H9 (cell line): ENCODE measurements around the gene TRABD2B. TPM values are rescaled to one million over a fixed set of nuclear protein-coding genes. Genes with fewer than 3 reads are reported as not detected.

Experiments used
- DNase-seq: peaks from one replicate; pipeline ENCODE4 v3.0.0-alpha.2; 2017
- H2AFZ ChIP-seq: one replicate; pipeline ENCODE4 v1.6.1; 2013; ENCODE audit warnings: mild to moderate bottlenecking, low read length, control low read depth, moderate library complexity
- H2AK5ac ChIP-seq: 2 replicates; pipeline ENCODE4 v1.6.1; 2013; ENCODE audit warnings: low read length, control low read depth, mixed read lengths; ENCODE audit not compliant: insufficient read length
- H2BK120ac ChIP-seq: one replicate; pipeline ENCODE4 v1.6.1; 2013; ENCODE audit warnings: low read depth, mild to moderate bottlenecking, low read length, control low read depth, inconsistent platforms; ENCODE audit not compliant: poor library complexity, severe bottlenecking
- H2BK12ac ChIP-seq: 2 replicates; pipeline ENCODE4 v1.6.1; 2013; ENCODE audit warnings: low read length, control low read depth, mixed read lengths, low read depth; ENCODE audit not compliant: insufficient read length
- H2BK15ac ChIP-seq: 2 replicates; pipeline ENCODE4 v1.6.1; 2013; ENCODE audit warnings: low read depth, low read length, control low read depth
- H2BK20ac ChIP-seq: one replicate; pipeline ENCODE4 v1.6.1; 2013; ENCODE audit warnings: low read depth, mild to moderate bottlenecking, low read length, control low read depth, inconsistent platforms; ENCODE audit not compliant: poor library complexity, severe bottlenecking
- H2BK5ac ChIP-seq: 2 replicates; pipeline ENCODE4 v1.6.1; 2013; ENCODE audit warnings: low read length, control low read depth, mixed read lengths; ENCODE audit not compliant: insufficient read length
- H3K14ac ChIP-seq: 2 replicates; pipeline ENCODE4 v1.6.1; 2013; ENCODE audit warnings: low read length, control low read depth; ENCODE audit not compliant: insufficient read depth
- H3K18ac ChIP-seq: 2 replicates; pipeline ENCODE4 v1.6.1; 2013; ENCODE audit warnings: low read depth, mild to moderate bottlenecking, mixed read lengths, low read length, control low read depth; ENCODE audit not compliant: insufficient read length
- H3K23ac ChIP-seq: 2 replicates; pipeline ENCODE4 v1.6.1; 2013; ENCODE audit warnings: low read length, control low read depth, mixed read lengths, low read depth; ENCODE audit not compliant: insufficient read length
- H3K23me2 ChIP-seq: 2 replicates; pipeline ENCODE4 v1.6.1; 2013; ENCODE audit warnings: low read depth, mild to moderate bottlenecking, mixed read lengths, low read length, control low read depth; ENCODE audit not compliant: insufficient read length, poor library complexity, severe bottlenecking
- H3K27ac ChIP-seq: 2 replicates; pipeline ENCODE4 v1.5.1; 2013; ENCODE audit warnings: low read length, control low read depth, mixed read lengths, low read depth; ENCODE audit not compliant: insufficient read length
- H3K27me3 ChIP-seq: 2 replicates; pipeline ENCODE4 v1.6.1; 2013; ENCODE audit warnings: low read length, control low read depth, inconsistent platforms; ENCODE audit not compliant: insufficient read depth
- H3K4ac ChIP-seq: 2 replicates; pipeline ENCODE4 v1.6.1; 2013; ENCODE audit warnings: low read depth, mild to moderate bottlenecking, control low read depth, inconsistent platforms, low read length, moderate library complexity
- H3K4me1 ChIP-seq: 2 replicates; pipeline ENCODE4 v1.6.1; 2013; ENCODE audit warnings: low read length, control low read depth, inconsistent platforms; ENCODE audit not compliant: insufficient read depth
- H3K4me2 ChIP-seq: 2 replicates; pipeline ENCODE4 v1.6.1; 2013; ENCODE audit warnings: low read length, control low read depth, mixed read lengths; ENCODE audit not compliant: insufficient read length, insufficient read depth
- H3K56ac ChIP-seq: 2 replicates; pipeline ENCODE4 v1.6.1; 2013; ENCODE audit warnings: low read depth, mild to moderate bottlenecking, mixed read lengths, low read length, control low read depth; ENCODE audit not compliant: insufficient read length
- H3K79me1 ChIP-seq: 2 replicates; pipeline ENCODE4 v1.6.1; 2013; ENCODE audit warnings: low read depth, mild to moderate bottlenecking, moderate library complexity, low read length, control low read depth, inconsistent platforms; ENCODE audit not compliant: insufficient read depth, poor library complexity, severe bottlenecking
- H3K79me2 ChIP-seq: 2 replicates; pipeline ENCODE4 v1.6.1; 2013; ENCODE audit warnings: low read length, control low read depth, inconsistent platforms; ENCODE audit not compliant: insufficient read depth
- H3K9ac ChIP-seq: 2 replicates; pipeline ENCODE4 v1.6.1; 2013; ENCODE audit warnings: low read length, control low read depth, mixed read lengths; ENCODE audit not compliant: insufficient read length; ENCODE audit errors: extremely low read depth
- H3K9me3 ChIP-seq: one replicate; pipeline ENCODE4 v1.6.1; 2013; ENCODE audit warnings: low read depth, low read length, inconsistent platforms; ENCODE audit not compliant: control insufficient read depth
- H3T11ph ChIP-seq: one replicate; pipeline ENCODE4 v1.6.1; 2013; ENCODE audit warnings: mild to moderate bottlenecking, low read length, control low read depth, inconsistent platforms
- H4K20me1 ChIP-seq: one replicate; pipeline ENCODE4 v1.6.1; 2013; ENCODE audit not compliant: control insufficient read depth, insufficient read length, insufficient read depth
- H4K5ac ChIP-seq: 2 replicates; pipeline ENCODE4 v1.6.1; 2013; ENCODE audit warnings: low read depth, mild to moderate bottlenecking, mixed read lengths, low read length, control low read depth; ENCODE audit not compliant: insufficient read length
- H4K8ac ChIP-seq: replicated peaks from 2 replicates; pipeline ENCODE4 v1.6.1; 2013; ENCODE audit warnings: low read length, control low read depth, mixed read lengths, low read depth; ENCODE audit not compliant: insufficient read length
- H4K91ac ChIP-seq: 2 replicates; pipeline ENCODE4 v1.6.1; 2013; ENCODE audit warnings: low read depth, mild to moderate bottlenecking, moderate library complexity, mixed read lengths, low read length, control low read depth; ENCODE audit not compliant: insufficient read length
- H3K27ac Mint-ChIP-seq, 3 experiments: 2 replicates in 2 of 3; 3 replicates in 1 of 3; pipeline ENCODE4 v1.8.0; 2020 to 2021; ENCODE audit warnings: mixed read lengths in 3 of 3, mild to moderate bottlenecking in 1 of 3, moderate library complexity in 1 of 3
- H3K27me3 Mint-ChIP-seq: 2 replicates; pipeline ENCODE4 v1.8.0; 2021; ENCODE audit warnings: low read depth, mild to moderate bottlenecking, moderate library complexity, mixed read lengths
- H3K36me3 Mint-ChIP-seq, 3 experiments: 2 replicates in 2 of 3; 3 replicates in 1 of 3; pipeline ENCODE4 v1.8.0; 2020 to 2021; ENCODE audit warnings: low read depth in 3 of 3, mixed read lengths in 3 of 3; ENCODE audit not compliant: insufficient read depth in 1 of 3
- H3K4me1 Mint-ChIP-seq, 2 experiments: 2 replicates each; pipeline ENCODE4 v1.8.0; 2020; ENCODE audit warnings: mixed read lengths in 2 of 2
- H3K4me3 Mint-ChIP-seq, 2 experiments: 2 replicates in 1 of 2; 3 replicates in 1 of 2; pipeline ENCODE4 v1.8.0; 2020 to 2021; ENCODE audit warnings: mild to moderate bottlenecking in 2 of 2, mixed read lengths in 2 of 2, moderate library complexity in 1 of 2
- H3K9me3 Mint-ChIP-seq, 2 experiments: 2 replicates in 1 of 2; 3 replicates in 1 of 2; pipeline ENCODE4 v1.8.0; 2020; ENCODE audit warnings: mild to moderate bottlenecking in 2 of 2, mixed read lengths in 2 of 2, moderate library complexity in 1 of 2
- CTCF ChIP-seq: fragments of 200-600 bp; sonication (generic); conservative IDR thresholded peaks from 3 replicates; pipeline ENCODE4 v1.8.0; 2021; ENCODE audit warnings: antibody characterized with exemption, mild to moderate bottlenecking
- WGBS: extraction: QIAGEN DNeasy Blood & Tissue Kit; methylation state at CpG from one replicate; pipeline ENCODE4 v1.1.7; 2013; ENCODE audit warnings: missing lambda C conversion rate, low lambda C conversion rate, mixed read lengths; ENCODE audit not compliant: insufficient read length; ENCODE audit errors: extremely low coverage; 5-methylcytosine and 5-hydroxymethylcytosine counted together
- total RNA-seq: library from RNA; stranded (reverse); gene quantifications from 2 replicates; pipeline ENCODE4 v1.2.1, GENCODE V29; 2021

The TRABD2B gene
- total RNA-seq, 1 experiment from 2014 or later = 2.3 TPM

DNA sequence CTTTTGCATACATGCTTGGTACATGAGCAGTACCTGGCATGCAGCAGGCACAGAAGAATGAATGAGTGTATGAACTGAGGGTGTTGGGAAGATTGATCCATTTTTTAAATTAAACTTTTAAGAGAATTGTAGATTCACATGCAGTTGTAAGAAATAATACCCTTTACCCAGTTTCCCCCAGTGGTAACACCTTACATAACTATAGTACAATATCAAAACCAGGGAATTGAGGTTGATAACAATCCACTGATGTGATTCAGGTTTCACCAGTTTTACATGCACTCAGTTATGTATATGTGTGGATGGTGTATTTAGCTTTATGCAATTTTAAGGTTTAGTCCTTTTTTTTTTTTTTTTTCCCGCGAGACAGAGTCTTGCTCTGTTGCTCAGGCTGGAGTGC, 20.5 kb downstream of the TRABD2B start:
- Histone ChIP-seq H3K27me3 (no peaks in the 10 kb centered on the region), H2AK5ac (no peak overlapping the region), H4K8ac (no peak overlapping the region), H3K27ac (no peak overlapping the region), H2BK5ac (no peak overlapping the region), H4K20me1 (peaks cover 3% of the 10 kb centered on the region), H3K23me2 (no peaks in the 10 kb centered on the region), H3K56ac (no peak overlapping the region), H3K18ac (no peak overlapping the region), H3T11ph (no peak overlapping the region), H3K4ac (no peak overlapping the region), H2BK20ac (no peak overlapping the region), H3K23ac (no peak overlapping the region), H3K9ac (no peak overlapping the region), H2BK120ac (no peak overlapping the region), H3K4me2 (no peak overlapping the region), H3K79me1 (no peaks in the 10 kb centered on the region), H4K91ac (no peak overlapping the region), H3K14ac (no peak overlapping the region), H4K5ac (no peak overlapping the region), H2BK12ac (no peak overlapping the region), H3K4me1 (no peaks in the 10 kb centered on the region), H2BK15ac (no peak overlapping the region), H2AFZ (no peak overlapping the region), H3K79me2 (no peaks in the 10 kb centered on the region), H3K9me3 (no peaks in the 10 kb centered on the region)
- H3K36me3 Mint-ChIP-seq = peaks cover 0 to 5% (median 5%) of the 10 kb centered on the region in 3 experiments; a peak in 5 of 7 replicates
- TF ChIP-seq CTCF = no peak
- peaks cover 8 to 10% of the 10 kb centered on the region in 2 experiments for H3K4me1 Mint-ChIP-seq
- WGBS = no CpG with 5 or more reads among the region's 2 CpGs
- no peaks in the 10 kb centered on the region for H3K9me3 Mint-ChIP-seq
- H3K27ac Mint-ChIP-seq = no peak overlapping the region
- H3K27me3 Mint-ChIP-seq = peaks cover 1% of the 10 kb centered on the region; the same call in 1 of the 2 replicates
- no peak overlapping the region for H3K4me3 Mint-ChIP-seq
- DNase-seq = no peak
